HS-5 (cell line): ENCODE data around the gene UCP1.
A peak's percentile ranks its signal among the peaks of the same experiment; 100 is the strongest.

ENCODE experiments used
- DNase-seq: peaks from one replicate; pipeline ENCODE4 v3.0.0-alpha.2; 2012; ENCODE audit warnings: low read depth

UCP1 gene

GRCh38 chr4:140568507-140569306, at the start of gene UCP1:
Gene UCP1 (minus strand): TSS chr4:140568961. CDS start chr4:140568729, 232 bp downstream.
- no peak for DNase-seq

GRCh38 chr4:140617499-140618248, 48.9 kb upstream of the UCP1 start:
- DNase-seq, result no peak

- DNase-seq, result no peak
Measured at GRCh38 chr4:140615451-140615850, 46.7 kb upstream of the UCP1 start.

GRCh38 chr4:140612357-140612756, 43.6 kb upstream of the UCP1 start:
- DNase-seq, result no peak

GRCh38 chr4:140611854-140612253, 43.1 kb upstream of the UCP1 start:
- DNase-seq, result no peak

- DNase-seq, result peak; percentile 24
Measured at GRCh38 chr4:140609548-140610425, 41.0 kb upstream of the UCP1 start.

GRCh38 chr4:140607852-140608251, 39.1 kb upstream of the UCP1 start:
- no peak for DNase-seq

- no peak for DNase-seq
Measured at GRCh38 chr4:140604544-140604943, 35.8 kb upstream of the UCP1 start.

- no peak for DNase-seq
Measured at GRCh38 chr4:140603286-140603685, 34.5 kb upstream of the UCP1 start.

GRCh38 chr4:140602714-140603113, 34.0 kb upstream of the UCP1 start:
- no peak for DNase-seq

GRCh38 chr4:140600408-140600807, 31.6 kb upstream of the UCP1 start:
- DNase-seq, result no peak

GRCh38 chr4:140595065-140595464, 26.3 kb upstream of the UCP1 start:
- DNase-seq, result no peak

- DNase-seq, result no peak
Measured at GRCh38 chr4:140584439-140584838, 15.7 kb upstream of the UCP1 start.

- DNase-seq, result no peak
Measured at GRCh38 chr4:140581078-140581477, 12.3 kb upstream of the UCP1 start.

- DNase-seq, result no peak
Measured at GRCh38 chr4:140579278-140579677, 10.5 kb upstream of the UCP1 start.

- DNase-seq, result no peak
Measured at GRCh38 chr4:140575489-140575888, 6.7 kb upstream of the UCP1 start.

- no peak for DNase-seq
Measured at GRCh38 chr4:140571620-140572019, 2.9 kb upstream of the UCP1 start.

GRCh38 chr4:140569307-140569638, 512 bp upstream of the UCP1 start:
- DNase-seq, result no peak

- no peak for DNase-seq
Measured at GRCh38 chr4:140559696-140560095, 9.1 kb downstream of the UCP1 start.

- no peak for DNase-seq
Measured at GRCh38 chr4:140557831-140558435, 10.8 kb downstream of the UCP1 start.

- DNase-seq, result no peak
Measured at GRCh38 chr4:140556372-140557085, 12.2 kb downstream of the UCP1 start.
